ENCODE measurements around the gene VAC14.
A peak's percentile ranks its signal among the peaks of the same experiment; 100 is the strongest.

The VAC14 gene

GRCh38 chr16:70786020-70786755 lies 14.8 kb downstream of the VAC14 start:
- no peak for DNase-seq

GRCh38 chr16:70784692-70785555 lies 16.0 kb downstream of the VAC14 start:
- DNase-seq: no peak

- no peak for DNase-seq
Observed at GRCh38 chr16:70782237-70782636, 18.7 kb downstream of the VAC14 start.

- DNase-seq: no peak
Observed at GRCh38 chr16:70781800-70782199, 19.2 kb downstream of the VAC14 start.

- no peak for DNase-seq
Observed at GRCh38 chr16:70780546-70780945, 20.4 kb downstream of the VAC14 start.

- no peak for DNase-seq
Observed at GRCh38 chr16:70779361-70779760, 21.6 kb downstream of the VAC14 start.

GRCh38 chr16:70778901-70779309 lies 22.1 kb downstream of the VAC14 start:
- DNase-seq: peak in 11 of 56 donors; percentile 0 to 24 (median 17)

- no peak for DNase-seq
Observed at GRCh38 chr16:70777973-70778406, 23.0 kb downstream of the VAC14 start.

GRCh38 chr16:70777496-70777895 lies 23.5 kb downstream of the VAC14 start:
- DNase-seq: no peak

- no peak for DNase-seq
Observed at GRCh38 chr16:70775399-70775798, 25.6 kb downstream of the VAC14 start.

- no peak for DNase-seq
Observed at GRCh38 chr16:70774261-70774660, 26.7 kb downstream of the VAC14 start.

GRCh38 chr16:70772493-70772892 lies 28.5 kb downstream of the VAC14 start:
- DNase-seq: no peak

- peak in 41 of 56 donors; percentile 17 to 74 (median 42) for DNase-seq
Observed at GRCh38 chr16:70770626-70771552, 30.1 kb downstream of the VAC14 start.

GRCh38 chr16:70770291-70770625 lies 30.7 kb downstream of the VAC14 start:
- DNase-seq: no peak

- DNase-seq: no peak
Observed at GRCh38 chr16:70769761-70770160, 31.2 kb downstream of the VAC14 start.

- no peak for DNase-seq
Observed at GRCh38 chr16:70769131-70769530, 31.8 kb downstream of the VAC14 start.

- no peak for DNase-seq
Observed at GRCh38 chr16:70768203-70768580, 32.8 kb downstream of the VAC14 start.

- no peak for DNase-seq
Observed at GRCh38 chr16:70767377-70768202, 33.4 kb downstream of the VAC14 start.

GRCh38 chr16:70766658-70767057 lies 34.3 kb downstream of the VAC14 start:
- no peak for DNase-seq

- no peak for DNase-seq
Observed at GRCh38 chr16:70766176-70766575, 34.8 kb downstream of the VAC14 start.

- no peak for DNase-seq
Observed at GRCh38 chr16:70765491-70765890, 35.5 kb downstream of the VAC14 start.
